Measurements from ENCODE around the gene FARP2.

GRCh38 chr2:241381872-241382271 is 25.8 kb downstream of the FARP2 start:
- TF ChIP-seq ELK1 (IDR thresholded peaks at IDR 0.05; ENCODE audit: low read depth, low read length) (no peak), JUNB (IDR thresholded peaks at IDR 0.05) (no peak), ZNF274 (IDR thresholded peaks at IDR 0.05; ENCODE audit: insufficient read depth, insufficient read length) (no peak)

All from GM12878 (cell line).